ENCODE results near the gene VPS26B. TPM values are rescaled to one million over a fixed set of nuclear protein-coding genes. Genes with fewer than 3 reads are reported as not detected.

Gene VPS26B
- total and polyA plus RNA-seq, 7 donors, result 12.2 to 34.8 (median 21.7) TPM

- H3K4me1 ChIP-seq, result no peaks in the 10 kb centered on the region
- WGBS, 3 donors, result 67 to 85% (median 77%) methylated on average over 4 of the region's 4 CpGs
- no peak overlapping the region for H3K4me3 ChIP-seq
- intact Hi-C loops (cut with DNase I), result no loop called here
- H3K27ac ChIP-seq, result no peak overlapping the region
- no peak for TF ChIP-seq CTCF (IDR thresholded peaks at IDR 0.05)
- DNase-seq (no peak), ATAC-seq (no peak)
- H3K27me3 ChIP-seq (ENCODE audit: insufficient read depth in 3 of 3, low read length in 2 of 3), result peaks cover 0 to 4% (median 0%) of the 10 kb centered on the region in 3 donors
- H3K36me3 ChIP-seq (ENCODE audit: insufficient read depth in 1 of 2, low read depth in 1 of 2), result no peaks in the 10 kb centered on the region
- no peaks in the 10 kb centered on the region for H3K9me3 ChIP-seq
Measured at GRCh38 chr11:134289167-134289566, 64.7 kb downstream of the VPS26B start.

- H3K4me1 ChIP-seq, result no peaks in the 10 kb centered on the region
- H3K27me3 ChIP-seq (ENCODE audit: insufficient read depth in 3 of 3, low read length in 2 of 3), result peaks cover 0 to 4% (median 0%) of the 10 kb centered on the region in 3 donors
- 11 to 24% (median 17%) methylated on average over 12 of the region's 12 CpGs for WGBS, 3 donors
- no peak overlapping the region for H3K27ac ChIP-seq
- TF ChIP-seq CTCF (IDR thresholded peaks at IDR 0.05), result no peak
- no peak for ATAC-seq
- H3K36me3 ChIP-seq (ENCODE audit: insufficient read depth in 1 of 2, low read depth in 1 of 2), result no peaks in the 10 kb centered on the region
- intact Hi-C loops (cut with DNase I), result no loop called here
- DNase-seq, result no peak
- no peaks in the 10 kb centered on the region for H3K9me3 ChIP-seq
- H3K4me3 ChIP-seq, result no peak overlapping the region
Measured at GRCh38 chr11:134289789-134290188, 65.3 kb downstream of the VPS26B start.

- no peak for TF ChIP-seq CTCF (IDR thresholded peaks at IDR 0.05)
- intact Hi-C loops (cut with DNase I), result no loop called here
- ATAC-seq (no peak), DNase-seq (no peak)
- Histone ChIP-seq H3K4me1 (no peaks in the 10 kb centered on the region), H3K9me3 (no peaks in the 10 kb centered on the region), H3K27me3 (ENCODE audit: insufficient read depth in 3 of 3, low read length in 2 of 3) (peaks cover 0 to 4% (median 0%) of the 10 kb centered on the region in 3 donors), H3K27ac (no peak overlapping the region), H3K4me3 (no peak overlapping the region), H3K36me3 (ENCODE audit: insufficient read depth in 1 of 2, low read depth in 1 of 2) (no peaks in the 10 kb centered on the region)
- 82 to 87% (median 85%) methylated on average over 7 of the region's 7 CpGs for WGBS, 3 donors
Measured at GRCh38 chr11:134290646-134291045, 66.2 kb downstream of the VPS26B start.

GRCh38 chr11:134291196-134291595 lies 66.7 kb downstream of the VPS26B start:
- peaks cover 0 to 4% (median 0%) of the 10 kb centered on the region in 3 donors for H3K27me3 ChIP-seq (ENCODE audit: insufficient read depth in 3 of 3, low read length in 2 of 3)
- intact Hi-C loops (cut with DNase I), result no loop called here
- no peaks in the 10 kb centered on the region for H3K9me3 ChIP-seq
- H3K4me3 ChIP-seq, result no peak overlapping the region
- no peak for DNase-seq
- no peak for TF ChIP-seq CTCF (IDR thresholded peaks at IDR 0.05)
- 75 to 96% (median 90%) methylated on average over 6 of the region's 6 CpGs for WGBS, 3 donors
- no peak for ATAC-seq
- no peak overlapping the region for H3K27ac ChIP-seq
- no peaks in the 10 kb centered on the region for H3K36me3 ChIP-seq (ENCODE audit: insufficient read depth in 1 of 2, low read depth in 1 of 2)
- H3K4me1 ChIP-seq, result no peaks in the 10 kb centered on the region

- 69 to 89% (median 80%) methylated on average over 15 of the region's 15 CpGs for WGBS, 3 donors
- Histone ChIP-seq H3K27ac (no peak overlapping the region), H3K27me3 (ENCODE audit: insufficient read depth in 3 of 3, low read length in 2 of 3) (peaks cover 0 to 4% (median 0%) of the 10 kb centered on the region in 3 donors), H3K4me1 (no peaks in the 10 kb centered on the region), H3K4me3 (no peak overlapping the region), H3K9me3 (no peaks in the 10 kb centered on the region), H3K36me3 (ENCODE audit: insufficient read depth in 1 of 2, low read depth in 1 of 2) (no peaks in the 10 kb centered on the region)
- DNase-seq (no peak), ATAC-seq (no peak)
- intact Hi-C loops (cut with DNase I), result no loop called here
- no peak for TF ChIP-seq CTCF (IDR thresholded peaks at IDR 0.05)
Measured at GRCh38 chr11:134292661-134293060, 68.2 kb downstream of the VPS26B start.
